HG02840 (cell line): Measurements from ENCODE around the gene PCGF2.

Experiments used
- ATAC-seq: cut with Tn5 transposase; IDR thresholded peaks from one replicate; pipeline ENCODE4 v1.9.1; 2021; ENCODE audit warnings: mild to moderate bottlenecking, moderate library complexity, moderate number of reproducible peaks; ENCODE audit not compliant: unreplicated experiment, low FRiP score

Gene PCGF2

GRCh38 chr17:38719943-38720641 lies 28.0 kb downstream of the PCGF2 start:
- ATAC-seq: no peak

- no peak for ATAC-seq
Observed at GRCh38 chr17:38719289-38719942, 28.7 kb downstream of the PCGF2 start.

- no peak for ATAC-seq
Observed at GRCh38 chr17:38717139-38717745, 30.9 kb downstream of the PCGF2 start.

- ATAC-seq: no peak
Observed at GRCh38 chr17:38716368-38717005, 31.6 kb downstream of the PCGF2 start.

GRCh38 chr17:38715216-38715943 lies 32.8 kb downstream of the PCGF2 start:
- no peak for ATAC-seq

- ATAC-seq: no peak
Observed at GRCh38 chr17:38713456-38714075, 34.6 kb downstream of the PCGF2 start.

GRCh38 chr17:38712593-38712992 lies 35.5 kb downstream of the PCGF2 start:
- no peak for ATAC-seq

GRCh38 chr17:38711792-38712571 lies 36.2 kb downstream of the PCGF2 start:
- ATAC-seq: no peak

- no peak for ATAC-seq
Observed at GRCh38 chr17:38710985-38711384, 37.2 kb downstream of the PCGF2 start.

GRCh38 chr17:38710604-38710962 lies 37.6 kb downstream of the PCGF2 start:
- ATAC-seq: no peak

GRCh38 chr17:38709864-38710603 lies 38.1 kb downstream of the PCGF2 start:
- ATAC-seq: no peak

GRCh38 chr17:38709104-38709820 lies 38.9 kb downstream of the PCGF2 start:
- ATAC-seq: no peak

GRCh38 chr17:38707678-38708351 lies 40.3 kb downstream of the PCGF2 start:
- ATAC-seq: no peak

- ATAC-seq: no peak
Observed at GRCh38 chr17:38706505-38707216, 41.5 kb downstream of the PCGF2 start.

- ATAC-seq: no peak
Observed at GRCh38 chr17:38705803-38706504, 42.2 kb downstream of the PCGF2 start.

- ATAC-seq: no peak
Observed at GRCh38 chr17:38705523-38705802, 42.7 kb downstream of the PCGF2 start.
